Fibroblast of lung (primary cell): ENCODE data around the gene ANO1. TPM values are rescaled to one million over a fixed set of nuclear protein-coding genes. Genes with fewer than 3 reads are reported as not detected.

Experiments
- DNase-seq, 2 donors: peaks; one replicate each; pipeline versions ENCODE4 v3.0.0 to v3.0.0-alpha.2; 2010; ENCODE audit warnings: low read depth in 2 of 2
- H2AFZ ChIP-seq: 2 replicates; pipeline ENCODE4 v1.5.1; 2012; ENCODE audit warnings: low read length, control low read depth, inconsistent platforms
- H3K27ac ChIP-seq: 2 replicates; pipeline ENCODE4 v1.5.1; 2011; ENCODE audit warnings: low read length, control low read depth; ENCODE audit not compliant: insufficient read depth
- H3K27me3 ChIP-seq: 2 replicates; pipeline ENCODE4 v1.5.1; 2011; ENCODE audit warnings: mild to moderate bottlenecking, low read length; ENCODE audit not compliant: control insufficient read depth, insufficient read depth
- H3K36me3 ChIP-seq: 2 replicates; pipeline ENCODE4 v1.5.1; 2011; ENCODE audit warnings: low read length; ENCODE audit not compliant: control insufficient read depth, insufficient read depth
- H3K4me1 ChIP-seq: 2 replicates; pipeline ENCODE4 v1.5.1; 2011; ENCODE audit warnings: low read length; ENCODE audit not compliant: control insufficient read depth, insufficient read depth; ENCODE audit errors: extremely low read depth
- H3K4me2 ChIP-seq: 2 replicates; pipeline ENCODE4 v1.5.1; 2011; ENCODE audit warnings: low read length, control low read depth; ENCODE audit not compliant: insufficient read depth; ENCODE audit errors: extremely low read depth
- H3K4me3 ChIP-seq, 4 experiments: fragments of 200-600 bp in 1 of 4; sonication (generic) in 1 of 4; replicated peaks in 1 of 4; 2 replicates each; pipeline ENCODE4 v1.5.1; 2011 to 2016; ENCODE audit warnings: low read length in 4 of 4, low read depth in 3 of 4, mild to moderate bottlenecking in 3 of 4, control low read depth in 2 of 4, inconsistent platforms in 1 of 4, mixed read lengths in 1 of 4; ENCODE audit not compliant: insufficient read depth in 1 of 4; ENCODE audit errors: control extremely low read depth in 1 of 4
- H3K79me2 ChIP-seq: 2 replicates; pipeline ENCODE4 v1.5.1; 2012; ENCODE audit warnings: mild to moderate bottlenecking, low read length, inconsistent platforms; ENCODE audit not compliant: control insufficient read depth, insufficient read depth
- H3K9ac ChIP-seq: 2 replicates; pipeline ENCODE4 v1.5.1; 2011; ENCODE audit warnings: mild to moderate bottlenecking, low read length, control low read depth; ENCODE audit not compliant: insufficient read depth
- H3K9me3 ChIP-seq: 2 replicates; pipeline ENCODE4 v1.5.1; 2012; ENCODE audit warnings: low read depth, low read length; ENCODE audit not compliant: control insufficient read depth, insufficient read depth
- H4K20me1 ChIP-seq: 2 replicates; pipeline ENCODE4 v1.5.1; 2011; ENCODE audit warnings: low read length; ENCODE audit not compliant: control insufficient read depth, insufficient read depth; ENCODE audit errors: extremely low read depth
- CTCF ChIP-seq, 2 donors: IDR thresholded peaks in 1 of 2; conservative IDR thresholded peaks in 1 of 2; 1 replicate in 1 of 2; 2 replicates in 1 of 2; pipeline ENCODE4 v1.5.1; 2011 to 2012; ENCODE audit warnings: low read length in 2 of 2, control low read depth in 1 of 2, inconsistent platforms in 1 of 2, low read depth in 1 of 2, mild to moderate bottlenecking in 1 of 2
- EZH2 ChIP-seq: IDR thresholded peaks from 2 replicates; pipeline ENCODE4 v1.5.1; 2012; ENCODE audit warnings: low read length, control low read depth, mild to moderate bottlenecking; ENCODE audit errors: missing control alignments
- polyA plus RNA-seq, 2 donors: library from polyadenylated mRNA; depleted of rRNA in 1 of 2; stranded (reverse) in 1 of 2; unstranded in 1 of 2; fragments of >200 nt; gene quantifications; 2 replicates each; pipeline ENCODE4 v1.2.1, GENCODE V29; 2011 to 2012; ENCODE audit warnings: missing spikeins in 1 of 2
- total RNA-seq: library from RNA; depleted of rRNA; stranded (reverse); fragments of >200 nt; gene quantifications from 2 replicates; pipeline ENCODE4 v1.2.1, GENCODE V29; 2014

The ANO1 gene
- total and polyA plus RNA-seq, 2 donors (not counting 1 experiment from before 2014, with no cell fraction given) = 0.99 to 4.1 TPM

GRCh38 chr11:70193411-70194292, 115.5 kb downstream of the ANO1 start:
- no peak overlapping the region for H2AFZ ChIP-seq

GRCh38 chr11:70194792-70195791, 117.0 kb downstream of the ANO1 start:
- no peaks in the 10 kb centered on the region for H3K9me3 ChIP-seq
- no peak overlapping the region for H3K4me3 ChIP-seq
- H2AFZ ChIP-seq = no peak overlapping the region
- H3K4me1 ChIP-seq = no peaks in the 10 kb centered on the region
- H3K79me2 ChIP-seq = no peaks in the 10 kb centered on the region
- H3K36me3 ChIP-seq = no peaks in the 10 kb centered on the region
- DNase-seq = no peak
- H3K27me3 ChIP-seq = peaks cover 7% of the 10 kb centered on the region
- H3K9ac ChIP-seq = no peak overlapping the region
- no peak for TF ChIP-seq CTCF (conservative IDR thresholded peaks at IDR 0.05 in 1 of 2, IDR thresholded peaks at IDR 0.05 in 1 of 2; ENCODE audit: low read depth in 1 of 2, low read length in 2 of 2)
- no peak for TF ChIP-seq EZH2
- H4K20me1 ChIP-seq = no peaks in the 10 kb centered on the region
- no peak overlapping the region for H3K27ac ChIP-seq
- no peak overlapping the region for H3K4me2 ChIP-seq

More at GRCh38 chr11:70193411-70194292, 115.5 kb downstream of the ANO1 start:
- Histone ChIP-seq H3K79me2 (no peaks in the 10 kb centered on the region), H3K4me3 (no peak overlapping the region), H3K9me3 (no peaks in the 10 kb centered on the region), H3K36me3 (no peaks in the 10 kb centered on the region), H3K27me3 (peaks cover 7% of the 10 kb centered on the region), H3K27ac (no peak overlapping the region), H3K9ac (no peak overlapping the region), H3K4me2 (no peak overlapping the region), H4K20me1 (no peaks in the 10 kb centered on the region), H3K4me1 (no peaks in the 10 kb centered on the region)
- DNase-seq = no peak
- TF ChIP-seq CTCF (conservative IDR thresholded peaks at IDR 0.05 in 1 of 2, IDR thresholded peaks at IDR 0.05 in 1 of 2; ENCODE audit: low read depth in 1 of 2, low read length in 2 of 2) (no peak), EZH2 (no peak)
